ENCODE results near the gene CSTF1.

CSTF1 gene

GRCh38 chr20:56392132-56392880 is at the start of gene CSTF1, which contains the start of gene AURKA:
Gene CSTF1, plus strand, starts transcription at chr20:56392645. Its CDS starts 2,908 bp downstream, at chr20:56395553.
Gene AURKA, minus strand, starts transcription at chr20:56392215. Its CDS starts 4,018 bp downstream, at chr20:56388197.
- peak; percentile 97 to 98 for DNase-seq

- DNase-seq, result no peak
These were observed 49.7 kb upstream of the CSTF1 start for GRCh38 chr20:56342783-56343182.

DNA sequence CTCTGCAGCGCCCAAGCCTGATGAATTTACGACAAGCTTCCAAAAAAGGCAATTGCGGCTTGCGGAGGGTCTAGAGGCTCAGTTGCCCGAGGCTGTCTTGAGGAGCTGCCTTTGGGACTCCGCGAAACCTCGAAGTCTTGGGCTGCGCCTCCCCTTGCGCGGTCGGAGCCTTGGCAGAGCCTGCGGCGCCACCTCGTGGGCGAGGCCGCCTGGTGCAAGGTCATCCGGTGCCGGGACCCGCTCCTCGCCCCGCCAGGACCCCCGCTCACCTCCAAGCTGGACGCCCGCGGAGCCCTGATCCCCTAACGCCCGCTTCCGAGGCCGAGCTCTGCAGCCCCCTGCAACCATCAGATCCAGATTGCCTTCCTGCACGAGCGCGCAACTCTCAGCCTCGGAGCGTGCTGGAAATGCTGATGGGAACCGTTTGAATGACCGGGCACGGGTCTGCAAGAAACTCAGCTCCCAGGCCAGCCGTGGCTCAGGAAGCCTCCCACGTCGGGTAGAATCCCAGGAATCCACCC is 48.5 kb upstream of the CSTF1 start:
- DNase-seq, result no peak

GRCh38 chr20:56345911-56346310 is 46.5 kb upstream of the CSTF1 start:
- no peak for DNase-seq

GRCh38 chr20:56347628-56348304 is 44.7 kb upstream of the CSTF1 start:
- DNase-seq, result no peak

GRCh38 chr20:56348305-56348693 is 44.1 kb upstream of the CSTF1 start:
- no peak for DNase-seq

DNA sequence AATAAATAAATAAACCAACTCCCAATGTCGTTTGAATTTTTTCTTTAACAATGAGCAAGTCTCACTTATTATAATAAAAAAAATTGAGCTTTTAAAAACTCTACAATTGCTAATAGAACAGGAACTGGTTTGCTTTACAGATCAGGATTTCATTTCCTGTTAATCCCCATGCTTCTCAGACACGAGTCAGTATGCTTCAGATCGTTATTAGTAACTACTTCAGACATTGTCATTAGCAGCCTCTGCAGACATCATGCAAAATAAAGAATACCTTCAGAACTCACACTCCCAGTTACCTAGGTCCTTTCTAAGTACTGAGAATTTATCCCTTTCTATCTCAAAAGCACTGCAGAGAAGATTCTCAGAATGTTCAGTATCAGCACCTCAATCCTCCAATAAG is 43.7 kb upstream of the CSTF1 start:
- no peak for DNase-seq

GRCh38 chr20:56350842-56351241 is 41.6 kb upstream of the CSTF1 start:
- no peak for DNase-seq

DNA sequence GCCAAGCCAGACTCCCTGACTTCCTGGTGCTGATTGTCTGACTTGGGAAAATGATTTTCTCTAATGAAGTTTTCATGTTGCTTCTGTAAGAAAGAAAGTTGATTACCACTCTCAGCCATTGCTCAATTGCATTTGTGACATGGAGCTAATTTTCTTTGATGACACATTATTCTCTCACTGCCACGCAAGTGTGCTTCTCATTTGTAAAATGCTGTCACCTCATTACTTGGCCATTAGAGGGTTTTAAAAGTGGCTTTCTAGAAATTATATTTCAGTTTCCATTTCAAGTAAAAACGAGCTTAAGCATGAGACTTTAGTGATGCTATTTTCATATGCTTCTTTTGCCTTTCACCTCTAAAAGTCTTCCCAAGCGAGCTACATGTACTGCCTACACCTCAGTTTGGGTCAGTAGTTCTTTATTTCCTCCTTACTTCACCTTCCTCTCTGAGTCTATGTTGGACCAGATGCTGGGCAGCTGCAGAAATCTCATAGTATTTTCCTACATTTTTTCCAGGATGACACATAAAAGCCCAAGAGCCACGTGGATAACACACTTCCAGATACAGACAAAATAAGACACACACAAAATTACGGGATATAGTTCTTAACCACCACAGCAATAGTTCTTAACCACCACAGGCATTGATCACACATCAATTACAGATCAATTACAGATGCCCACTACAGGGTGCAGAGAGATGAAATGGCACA is 39.9 kb upstream of the CSTF1 start:
- no peak for DNase-seq

DNA sequence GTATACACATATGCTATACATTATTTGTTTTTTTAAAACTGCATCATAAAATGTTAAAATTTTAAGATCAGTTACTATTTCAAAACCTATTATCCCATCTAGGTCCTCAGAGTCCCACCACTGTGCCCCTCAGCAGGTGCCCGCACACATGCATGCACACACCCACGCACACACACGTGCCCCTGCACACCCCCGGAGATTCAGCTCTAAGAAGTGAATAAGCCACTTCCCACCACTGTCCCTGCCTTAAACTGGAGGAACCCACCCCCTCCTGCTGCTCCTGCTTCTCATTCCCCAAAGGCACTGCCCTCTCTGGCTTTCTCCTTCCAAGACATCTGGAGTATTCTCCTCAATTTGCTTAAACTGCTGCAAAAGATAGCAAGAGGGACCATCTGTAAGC is 39.1 kb upstream of the CSTF1 start:
- no peak for DNase-seq

- no peak for DNase-seq
These were observed 34.4 kb upstream of the CSTF1 start for GRCh38 chr20:56358070-56358469.

- peak; percentile 64 to 79 for DNase-seq
These were observed 33.7 kb upstream of the CSTF1 start, which contains the start of gene FAM210B for GRCh38 chr20:56358600-56359211. Gene FAM210B, plus strand, starts transcription at chr20:56358974. Its CDS starts 32 bp downstream, at chr20:56359006.

- peak; percentile 14 to 19 for DNase-seq
These were observed 33.0 kb upstream of the CSTF1 start for GRCh38 chr20:56359212-56360132.

- no peak for DNase-seq
These were observed 32.1 kb upstream of the CSTF1 start for GRCh38 chr20:56360133-56360907.

GRCh38 chr20:56360908-56361205 is 31.6 kb upstream of the CSTF1 start:
- DNase-seq, result no peak

DNA sequence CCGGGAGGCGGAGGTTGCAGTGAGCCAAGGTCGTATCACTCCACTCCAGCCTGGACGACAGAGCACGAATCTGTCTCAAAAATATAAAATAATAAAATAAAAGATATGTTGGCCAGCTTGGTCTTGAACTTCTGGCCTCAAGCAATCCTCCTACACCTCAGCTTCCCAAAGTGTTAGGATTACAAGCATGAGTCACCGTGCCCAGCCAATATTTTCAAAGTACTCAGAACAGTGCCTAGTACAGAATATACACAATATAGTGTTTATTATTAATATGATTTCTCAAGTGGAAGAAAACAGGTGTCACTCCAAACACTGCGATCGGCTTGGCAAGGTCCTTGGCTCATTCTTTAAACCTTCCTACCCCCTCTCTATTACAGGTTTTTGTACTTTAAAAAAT is 30.5 kb upstream of the CSTF1 start:
- DNase-seq, result no peak

GRCh38 chr20:56362833-56363413 is 29.5 kb upstream of the CSTF1 start:
- DNase-seq, result no peak

DNA sequence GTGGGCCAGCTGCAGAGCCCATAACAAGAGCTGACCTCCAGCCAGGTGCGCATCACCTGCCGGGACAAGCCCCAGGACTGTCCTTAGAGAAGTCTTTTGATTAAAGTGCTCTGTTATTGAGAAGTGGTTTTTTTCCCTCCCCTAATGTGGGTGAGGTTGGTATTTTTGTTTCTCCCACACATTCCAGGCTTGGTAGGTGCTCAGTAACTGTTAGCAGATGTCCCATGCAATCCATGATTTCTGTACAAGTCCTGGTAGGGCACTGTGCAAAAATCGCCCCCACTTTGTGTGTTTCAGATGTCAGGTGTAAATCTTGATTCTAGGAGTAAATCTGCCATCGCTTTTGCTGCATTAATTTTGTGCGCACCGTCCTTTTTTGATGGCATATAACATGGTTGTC is 29.0 kb upstream of the CSTF1 start:
- DNase-seq, result no peak

DNA sequence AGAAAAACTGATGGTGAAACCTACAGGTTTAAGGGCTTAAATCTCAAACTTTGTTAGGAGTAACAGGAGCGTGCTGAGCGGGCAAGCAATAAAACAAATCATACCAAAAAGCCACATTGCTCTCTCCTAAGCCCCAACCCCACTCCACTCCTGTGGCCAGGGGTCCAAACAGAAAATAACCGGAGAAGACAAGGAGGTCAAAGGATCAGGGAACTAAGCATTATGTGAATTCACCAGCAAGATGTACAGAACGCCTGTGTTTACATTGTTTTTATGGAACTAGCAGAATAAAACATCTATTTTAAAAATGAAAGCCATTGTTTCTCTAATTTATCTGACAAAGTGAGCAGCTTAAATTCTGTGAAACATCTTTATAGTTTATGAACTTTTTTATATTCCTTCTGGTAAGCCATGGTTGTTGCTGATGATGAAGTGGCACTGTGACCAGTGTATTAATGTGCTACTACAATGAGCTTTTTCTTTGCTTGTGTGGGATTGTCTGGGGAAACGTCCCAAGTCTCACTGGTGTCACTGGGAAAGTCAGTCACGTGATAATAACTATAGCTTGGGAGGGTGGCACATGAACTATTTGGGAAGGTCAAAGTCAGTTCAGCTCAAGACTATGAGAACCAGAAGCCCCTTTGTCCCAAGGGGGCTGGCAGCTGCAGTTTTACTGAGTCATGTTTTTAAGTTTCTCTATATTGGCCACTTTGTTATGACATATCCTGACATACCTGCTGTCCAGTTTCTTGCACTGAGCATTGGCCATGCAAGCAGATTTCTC is 23.9 kb upstream of the CSTF1 start:
- DNase-seq, result no peak

DNA sequence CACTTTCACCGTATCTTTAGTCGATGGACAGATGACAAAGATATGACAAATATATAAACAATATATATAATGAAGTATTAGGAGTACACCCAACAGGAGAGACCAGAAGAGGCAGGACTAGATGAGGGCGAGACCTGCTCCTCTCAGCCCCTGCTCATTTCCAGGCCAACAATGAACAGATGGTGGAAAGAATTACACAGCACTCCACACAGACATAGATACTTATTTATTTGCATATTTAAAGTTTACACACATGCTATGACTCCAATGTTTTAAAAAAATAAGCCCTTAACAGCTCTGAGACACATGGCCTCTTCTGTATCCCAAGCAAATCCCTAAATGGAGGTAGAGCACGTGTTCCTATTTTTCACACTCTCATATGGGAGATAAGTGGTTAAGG is 23.3 kb upstream of the CSTF1 start:
- DNase-seq, result no peak

All from AML-193 (cell line).